ENCODE measurements around the gene CSF3R.

The CSF3R gene

GRCh38 chr1:36506276-36506920, 23.7 kb upstream of the CSF3R start:
- Histone ChIP-seq H3K4me3 (ENCODE audit: insufficient read depth in 1 of 2, low read depth in 1 of 2, low read length in 2 of 2) (no peak overlapping the region), H2BK5ac (ENCODE audit: low read depth, low read length, poor library complexity, severe bottlenecking) (no peak overlapping the region), H3K27ac (ENCODE audit: low read length, poor library complexity, severe bottlenecking) (no peak overlapping the region), H2BK12ac (ENCODE audit: low read length in 2 of 2) (no peak overlapping the region), H3K4ac (ENCODE audit: low read depth in 1 of 2, low read length in 2 of 2) (no peak overlapping the region), H3K79me1 (replicated peaks; ENCODE audit: low read length, poor library complexity, severe bottlenecking) (no peaks in the 10 kb centered on the region), H3K23ac (ENCODE audit: low read length in 2 of 2) (no peak overlapping the region), H2BK15ac (ENCODE audit: low read depth, poor library complexity, severe bottlenecking) (no peak overlapping the region), H3K14ac (ENCODE audit: low read length in 2 of 2) (no peak overlapping the region), H3K9ac (ENCODE audit: low read length) (no peak overlapping the region), H3K4me2 (ENCODE audit: low read length, poor library complexity, severe bottlenecking) (no peak overlapping the region), H2BK120ac (ENCODE audit: low read depth, low read length) (no peak overlapping the region), H4K8ac (ENCODE audit: low read length) (no peak overlapping the region), H2AFZ (ENCODE audit: low read depth, low read length) (no peak overlapping the region), H2AK5ac (ENCODE audit: low read length, severe bottlenecking) (no peak overlapping the region), H3K18ac (ENCODE audit: low read depth in 1 of 2, low read length in 2 of 2) (no peak overlapping the region), H3K36me3 (ENCODE audit: control insufficient read depth in 1 of 2, insufficient read depth in 2 of 2, low read depth in 1 of 2, low read length in 2 of 2) (no peaks in the 10 kb centered on the region), H4K91ac (ENCODE audit: low read length) (no peak overlapping the region), H3K4me1 (ENCODE audit: control insufficient read depth, insufficient read depth, low read depth, low read length) (no peaks in the 10 kb centered on the region), H3K9me3 (ENCODE audit: control insufficient read depth, low read length) (no peaks in the 10 kb centered on the region), H3K27me3 (ENCODE audit: control insufficient read depth in 1 of 2, insufficient read depth in 1 of 2, low read length in 2 of 2) (peaks cover 15 to 50% of the 10 kb centered on the region in 2 experiments)
- no peak for DNase-seq
- 71% methylated on average over 5 of the region's 5 CpGs for WGBS

- no peak overlapping the region for H4K8ac ChIP-seq (ENCODE audit: low read length)
- no peaks in the 10 kb centered on the region for H3K36me3 ChIP-seq (ENCODE audit: control insufficient read depth in 1 of 2, insufficient read depth in 2 of 2, low read depth in 1 of 2, low read length in 2 of 2)
- no peak overlapping the region for H2BK15ac ChIP-seq (ENCODE audit: low read depth, poor library complexity, severe bottlenecking)
- DNase-seq: no peak
- H2BK12ac ChIP-seq (ENCODE audit: low read length in 2 of 2): no peak overlapping the region
- no peak overlapping the region for H3K4me3 ChIP-seq (ENCODE audit: insufficient read depth in 1 of 2, low read depth in 1 of 2, low read length in 2 of 2)
- no peak overlapping the region for H2BK120ac ChIP-seq (ENCODE audit: low read depth, low read length)
- H3K9me3 ChIP-seq (ENCODE audit: control insufficient read depth, low read length): no peaks in the 10 kb centered on the region
- no peak overlapping the region for H3K4me2 ChIP-seq (ENCODE audit: low read length, poor library complexity, severe bottlenecking)
- H3K18ac ChIP-seq (ENCODE audit: low read depth in 1 of 2, low read length in 2 of 2): no peak overlapping the region
- H4K91ac ChIP-seq (ENCODE audit: low read length): no peak overlapping the region
- H3K27me3 ChIP-seq (ENCODE audit: control insufficient read depth in 1 of 2, insufficient read depth in 1 of 2, low read length in 2 of 2): peaks cover 15 to 38% of the 10 kb centered on the region in 2 experiments
- H3K9ac ChIP-seq (ENCODE audit: low read length): no peak overlapping the region
- no peak overlapping the region for H3K4ac ChIP-seq (ENCODE audit: low read depth in 1 of 2, low read length in 2 of 2)
- H3K27ac ChIP-seq (ENCODE audit: low read length, poor library complexity, severe bottlenecking): no peak overlapping the region
- H3K79me1 ChIP-seq (replicated peaks; ENCODE audit: low read length, poor library complexity, severe bottlenecking): no peaks in the 10 kb centered on the region
- no peak overlapping the region for H3K23ac ChIP-seq (ENCODE audit: low read length in 2 of 2)
- no peak overlapping the region for H3K14ac ChIP-seq (ENCODE audit: low read length in 2 of 2)
- H2BK5ac ChIP-seq (ENCODE audit: low read depth, low read length, poor library complexity, severe bottlenecking): no peak overlapping the region
- H2AFZ ChIP-seq (ENCODE audit: low read depth, low read length): no peak overlapping the region
- H2AK5ac ChIP-seq (ENCODE audit: low read length, severe bottlenecking): no peak overlapping the region
- no peaks in the 10 kb centered on the region for H3K4me1 ChIP-seq (ENCODE audit: control insufficient read depth, insufficient read depth, low read depth, low read length)
- 38% methylated on average over 1 of the region's 1 CpG for WGBS
Observed at GRCh38 chr1:36503733-36504132, 21.0 kb upstream of the CSF3R start.

- WGBS: no CpG with 5 or more reads among the region's 1 CpG
- Histone ChIP-seq H3K27ac (ENCODE audit: low read length, poor library complexity, severe bottlenecking) (no peak overlapping the region), H4K91ac (ENCODE audit: low read length) (no peak overlapping the region), H3K4ac (ENCODE audit: low read depth in 1 of 2, low read length in 2 of 2) (no peak overlapping the region), H3K9me3 (ENCODE audit: control insufficient read depth, low read length) (no peaks in the 10 kb centered on the region), H2BK12ac (ENCODE audit: low read length in 2 of 2) (no peak overlapping the region), H4K8ac (ENCODE audit: low read length) (no peak overlapping the region), H3K27me3 (ENCODE audit: control insufficient read depth in 1 of 2, insufficient read depth in 1 of 2, low read length in 2 of 2) (peaks cover 15 to 36% of the 10 kb centered on the region in 2 experiments), H3K18ac (ENCODE audit: low read depth in 1 of 2, low read length in 2 of 2) (no peak overlapping the region), H2BK120ac (ENCODE audit: low read depth, low read length) (no peak overlapping the region), H2AFZ (ENCODE audit: low read depth, low read length) (no peak overlapping the region), H3K14ac (ENCODE audit: low read length in 2 of 2) (no peak overlapping the region), H3K4me2 (ENCODE audit: low read length, poor library complexity, severe bottlenecking) (no peak overlapping the region), H2BK5ac (ENCODE audit: low read depth, low read length, poor library complexity, severe bottlenecking) (no peak overlapping the region), H2AK5ac (ENCODE audit: low read length, severe bottlenecking) (no peak overlapping the region), H3K79me1 (replicated peaks; ENCODE audit: low read length, poor library complexity, severe bottlenecking) (no peaks in the 10 kb centered on the region), H3K36me3 (ENCODE audit: control insufficient read depth in 1 of 2, insufficient read depth in 2 of 2, low read depth in 1 of 2, low read length in 2 of 2) (no peaks in the 10 kb centered on the region), H2BK15ac (ENCODE audit: low read depth, poor library complexity, severe bottlenecking) (no peak overlapping the region), H3K9ac (ENCODE audit: low read length) (no peak overlapping the region), H3K4me1 (ENCODE audit: control insufficient read depth, insufficient read depth, low read depth, low read length) (no peaks in the 10 kb centered on the region), H3K23ac (ENCODE audit: low read length in 2 of 2) (no peak overlapping the region), H3K4me3 (ENCODE audit: insufficient read depth in 1 of 2, low read depth in 1 of 2, low read length in 2 of 2) (no peak overlapping the region)
- no peak for DNase-seq
Observed at GRCh38 chr1:36503159-36503558, 20.4 kb upstream of the CSF3R start.

- Histone ChIP-seq H3K14ac (ENCODE audit: low read length in 2 of 2) (no peak overlapping the region), H4K8ac (ENCODE audit: low read length) (no peak overlapping the region), H3K4ac (ENCODE audit: low read depth in 1 of 2, low read length in 2 of 2) (no peak overlapping the region), H2AFZ (ENCODE audit: low read depth, low read length) (no peak overlapping the region), H2BK12ac (ENCODE audit: low read length in 2 of 2) (no peak overlapping the region), H3K18ac (ENCODE audit: low read depth in 1 of 2, low read length in 2 of 2) (no peak overlapping the region), H2AK5ac (ENCODE audit: low read length, severe bottlenecking) (no peak overlapping the region), H3K9ac (ENCODE audit: low read length) (no peak overlapping the region), H2BK5ac (ENCODE audit: low read depth, low read length, poor library complexity, severe bottlenecking) (no peak overlapping the region), H3K27ac (ENCODE audit: low read length, poor library complexity, severe bottlenecking) (no peak overlapping the region), H3K23ac (ENCODE audit: low read length in 2 of 2) (no peak overlapping the region), H4K91ac (ENCODE audit: low read length) (no peak overlapping the region), H3K4me2 (ENCODE audit: low read length, poor library complexity, severe bottlenecking) (no peak overlapping the region), H2BK120ac (ENCODE audit: low read depth, low read length) (no peak overlapping the region), H3K27me3 (ENCODE audit: control insufficient read depth in 1 of 2, insufficient read depth in 1 of 2, low read length in 2 of 2) (peaks cover 13 to 36% of the 10 kb centered on the region in 2 experiments), H3K4me1 (ENCODE audit: control insufficient read depth, insufficient read depth, low read depth, low read length) (no peaks in the 10 kb centered on the region), H3K9me3 (ENCODE audit: control insufficient read depth, low read length) (no peaks in the 10 kb centered on the region), H3K4me3 (ENCODE audit: insufficient read depth in 1 of 2, low read depth in 1 of 2, low read length in 2 of 2) (no peak overlapping the region), H3K36me3 (ENCODE audit: control insufficient read depth in 1 of 2, insufficient read depth in 2 of 2, low read depth in 1 of 2, low read length in 2 of 2) (no peaks in the 10 kb centered on the region), H2BK15ac (ENCODE audit: low read depth, poor library complexity, severe bottlenecking) (no peak overlapping the region), H3K79me1 (replicated peaks; ENCODE audit: low read length, poor library complexity, severe bottlenecking) (no peaks in the 10 kb centered on the region)
- 90% methylated on average over 1 of the region's 2 CpGs for WGBS
- no peak for DNase-seq
Observed at GRCh38 chr1:36502616-36503015, 19.9 kb upstream of the CSF3R start.

Data from mesenchymal stem cell (in vitro differentiated cells and primary cell).